Tibial artery (tissue), 4 donors: ENCODE data around the gene BPI.
"Not testable (repeated sequence)": the region's sequence is repeated elsewhere in the genome, so short reads cannot be mapped to it uniquely, and the experiment has no call there.

Experiments used
- DNase-seq, 2 donors: peaks; one replicate each; pipeline ENCODE4 v3.0.0-alpha.2; 2019
- H3K27ac ChIP-seq, 2 donors: fragments of 200-600 bp; sonication (generic) in 1 of 2; 1 replicate in 1 of 2; 2 replicates in 1 of 2; pipeline ENCODE4 v1.5.1; 2018 to 2019; ENCODE audit warnings: mild to moderate bottlenecking in 1 of 2
- H3K27me3 ChIP-seq, 2 donors: fragments of 200-600 bp; sonication (generic) in 1 of 2; one replicate each; pipeline versions ENCODE4 v1.5.1 to v1.6.0; 2016 to 2019
- H3K36me3 ChIP-seq, 3 donors: fragments of 200-600 bp; sonication (generic) in 2 of 3; one replicate each; pipeline ENCODE4 v1.5.1; 2016 to 2019; ENCODE audit warnings: mild to moderate bottlenecking in 2 of 3
- H3K4me1 ChIP-seq, 4 donors: fragments of 200-600 bp; sonication (generic) in 2 of 4; 1 replicate in 3 of 4; 2 replicates in 1 of 4; pipeline ENCODE4 v1.5.1; 2016 to 2019
- H3K4me3 ChIP-seq, 2 donors: fragments of 200-600 bp; sonication (generic) in 1 of 2; 1 replicate in 1 of 2; 2 replicates in 1 of 2; pipeline ENCODE4 v1.5.1; 2018 to 2019; ENCODE audit warnings: mild to moderate bottlenecking in 2 of 2
- H3K9me3 ChIP-seq, 3 donors: fragments of 200-600 bp; sonication (generic) in 1 of 3; one replicate each; pipeline ENCODE4 v1.5.1; 2016 to 2019
- CTCF ChIP-seq, 2 experiments: fragments of 200-600 bp in 1 of 2; fragments of 450-650 bp in 1 of 2; IDR thresholded peaks; one replicate each; pipeline ENCODE4 v1.5.1; 2017 to 2019; ENCODE audit warnings: antibody characterized with exemption in 2 of 2, mild to moderate bottlenecking in 1 of 2, moderate library complexity in 1 of 2
- intact Hi-C: fragments of 100-400 bp; cut with DNase I; formaldehyde crosslinking; loops from one replicate; pipeline ENCODE4 v1.15.0; 2023; ENCODE audit warnings: low total_unique reads

BPI gene

GRCh38 chr20:38369389-38369788 is 65.4 kb downstream of the BPI start:
- H3K36me3 ChIP-seq, result no peaks in the 10 kb centered on the region
- intact Hi-C loops, result no loop called here
- no peak for TF ChIP-seq CTCF (IDR thresholded peaks at IDR 0.05)
- H3K4me3 ChIP-seq, result no peak overlapping the region
- no peak for DNase-seq
- no peaks in the 10 kb centered on the region for H3K27me3 ChIP-seq
- H3K9me3 ChIP-seq, result no peaks in the 10 kb centered on the region
- no peak overlapping the region for H3K27ac ChIP-seq
- peaks cover 0 to 7% (median 0%) of the 10 kb centered on the region in 4 donors for H3K4me1 ChIP-seq

GRCh38 chr20:38372806-38373205 is 68.8 kb downstream of the BPI start:
- intact Hi-C loops, result no loop called here
- Histone ChIP-seq H3K9me3 (no peaks in the 10 kb centered on the region), H3K27ac (peak overlapping the region; percentile 41 to 47), H3K27me3 (no peaks in the 10 kb centered on the region), H3K4me1 (peaks cover 0 to 7% (median 0%) of the 10 kb centered on the region in 4 donors), H3K36me3 (no peaks in the 10 kb centered on the region), H3K4me3 (no peak overlapping the region)
- no peak for DNase-seq
- TF ChIP-seq CTCF (IDR thresholded peaks at IDR 0.05), result no peak

GRCh38 chr20:38373231-38373867 is 69.4 kb downstream of the BPI start:
- intact Hi-C loops, result no loop called here
- Histone ChIP-seq H3K4me3 (no peak overlapping the region), H3K27me3 (no peaks in the 10 kb centered on the region), H3K36me3 (no peaks in the 10 kb centered on the region), H3K9me3 (no peaks in the 10 kb centered on the region), H3K27ac (peak overlapping the region; percentile 41 to 47), H3K4me1 (peaks cover 0 to 7% (median 0%) of the 10 kb centered on the region in 4 donors)
- peak in 1 of 2 donors; percentile 48 for DNase-seq
- no peak for TF ChIP-seq CTCF (IDR thresholded peaks at IDR 0.05)

- Histone ChIP-seq H3K4me1 (peaks cover 0 to 7% (median 0%) of the 10 kb centered on the region in 4 donors), H3K27me3 (no peaks in the 10 kb centered on the region), H3K36me3 (no peaks in the 10 kb centered on the region), H3K4me3 (no peak overlapping the region), H3K27ac (no peak overlapping the region), H3K9me3 (no peaks in the 10 kb centered on the region)
- no peak for DNase-seq
- TF ChIP-seq CTCF (IDR thresholded peaks at IDR 0.05), result no peak
- intact Hi-C loops, result no loop called here
Observed at GRCh38 chr20:38373898-38374297, 69.9 kb downstream of the BPI start.

GRCh38 chr20:38377039-38377685 is 73.2 kb downstream of the BPI start:
- Histone ChIP-seq H3K4me3 (no peak overlapping the region), H3K36me3 (no peaks in the 10 kb centered on the region), H3K27me3 (peaks cover 0 to 5% of the 10 kb centered on the region in 2 donors), H3K4me1 (peaks cover 0 to 7% (median 0%) of the 10 kb centered on the region in 4 donors), H3K27ac (no peak overlapping the region), H3K9me3 (no peaks in the 10 kb centered on the region)
- no peak for DNase-seq
- intact Hi-C loops, result no loop called here
- TF ChIP-seq CTCF (IDR thresholded peaks at IDR 0.05), result no peak

GRCh38 chr20:38377838-38378237 is 73.9 kb downstream of the BPI start:
- H3K36me3 ChIP-seq, H3K27me3 ChIP-seq, intact Hi-C loops, H3K4me1 ChIP-seq, DNase-seq, H3K27ac ChIP-seq, H3K9me3 ChIP-seq, H3K4me3 ChIP-seq: not testable (repeated sequence)
